Measurements from ENCODE around the gene TRERF1.

- no peak for TF ChIP-seq POLR2AphosphoS5 (IDR thresholded peaks at IDR 0.05; ENCODE audit: insufficient read depth in 1 of 2, low read depth in 1 of 2)
- no peak for TF ChIP-seq CTCF (IDR thresholded peaks at IDR 0.05)
- no peak for TF ChIP-seq POLR2A (IDR thresholded peaks at IDR 0.05)
Measured at GRCh38 chr6:42337985-42338743, 113.6 kb downstream of the TRERF1 start.
